Measurements from ENCODE around the gene RTEL1. TPM values are rescaled to one million over a fixed set of nuclear protein-coding genes. Genes with fewer than 3 reads are reported as not detected.
"Not testable (repeated sequence)": the region's sequence is repeated elsewhere in the genome, so short reads cannot be mapped to it uniquely, and the experiment has no call there.

Gene RTEL1
- polyA plus RNA-seq, 3 donors: 7.3 to 16.1 (median 11.8) TPM

DNA sequence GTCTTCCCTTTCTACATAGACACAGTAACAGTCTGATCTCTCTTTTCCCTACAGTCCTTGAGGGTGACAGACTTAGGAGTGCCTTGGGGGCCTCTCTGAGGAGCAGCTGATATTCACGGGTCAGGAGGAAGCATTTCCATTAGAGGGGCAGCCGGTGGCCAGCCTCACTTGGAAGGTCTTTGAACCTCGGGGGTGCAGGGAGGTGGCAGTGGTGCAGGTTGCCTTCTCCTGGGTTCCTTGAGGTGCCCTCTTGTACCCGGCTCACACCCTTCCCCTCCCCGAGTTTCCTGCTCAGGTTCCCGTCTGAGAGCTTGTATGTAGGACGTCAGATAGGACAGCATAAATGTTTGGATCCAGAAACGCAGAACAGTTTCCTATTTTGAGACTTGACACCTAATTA is 2.5 kb downstream of the RTEL1 start:
- 76 to 91% (median 85%) methylated on average over 8 of the region's 8 CpGs for WGBS, 3 donors
- H3K27ac ChIP-seq (ENCODE audit: low read depth, low read length): no peak overlapping the region

DNA sequence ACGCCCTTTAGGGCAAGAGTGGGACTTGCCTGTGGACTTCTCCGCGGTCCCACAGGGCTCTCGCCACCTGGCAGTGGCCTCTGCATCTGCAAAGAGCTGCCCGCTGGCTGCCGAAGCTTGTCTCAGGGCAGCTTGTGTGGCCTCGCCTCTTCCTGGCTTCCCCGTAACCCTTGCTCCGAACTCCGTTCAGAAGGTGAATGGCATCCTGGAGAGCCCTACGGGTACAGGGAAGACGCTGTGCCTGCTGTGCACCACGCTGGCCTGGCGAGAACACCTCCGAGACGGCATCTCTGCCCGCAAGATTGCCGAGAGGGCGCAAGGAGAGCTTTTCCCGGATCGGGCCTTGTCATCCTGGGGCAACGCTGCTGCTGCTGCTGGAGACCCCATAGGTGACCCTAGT is 3.0 kb downstream of the RTEL1 start:
- 92 to 95% (median 95%) methylated on average over 22 of the region's 22 CpGs for WGBS, 3 donors
- no peak overlapping the region for H3K27ac ChIP-seq (ENCODE audit: low read depth, low read length)

- 89 to 94% (median 93%) methylated on average over 33 of the region's 33 CpGs for WGBS, 3 donors
- H3K27ac ChIP-seq (ENCODE audit: low read depth, low read length): no peak overlapping the region
These were observed 4.1 kb downstream of the RTEL1 start for GRCh38 chr20:63661959-63662812.

DNA sequence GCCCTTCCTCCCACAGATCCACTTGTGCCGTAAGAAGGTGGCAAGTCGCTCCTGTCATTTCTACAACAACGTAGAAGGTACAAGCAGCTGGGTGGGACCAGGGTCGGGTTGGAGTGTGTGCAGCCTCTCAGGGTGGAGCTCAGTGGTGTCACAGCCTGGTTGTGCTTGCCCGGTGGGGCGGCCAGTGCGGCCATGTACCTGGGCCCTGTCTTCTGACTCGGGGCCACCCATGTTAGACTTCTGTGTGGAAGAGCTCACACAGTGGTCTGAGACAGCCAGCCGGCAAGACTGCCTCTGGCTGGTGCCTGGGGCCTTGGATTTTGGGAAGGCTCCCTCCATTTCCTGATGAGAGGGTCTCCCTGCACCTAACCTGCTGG is 4.7 kb downstream of the RTEL1 start:
- 93 to 96% (median 94%) methylated on average over 9 of the region's 9 CpGs for WGBS, 3 donors
- no peak overlapping the region for H3K27ac ChIP-seq (ENCODE audit: low read depth, low read length)

DNA sequence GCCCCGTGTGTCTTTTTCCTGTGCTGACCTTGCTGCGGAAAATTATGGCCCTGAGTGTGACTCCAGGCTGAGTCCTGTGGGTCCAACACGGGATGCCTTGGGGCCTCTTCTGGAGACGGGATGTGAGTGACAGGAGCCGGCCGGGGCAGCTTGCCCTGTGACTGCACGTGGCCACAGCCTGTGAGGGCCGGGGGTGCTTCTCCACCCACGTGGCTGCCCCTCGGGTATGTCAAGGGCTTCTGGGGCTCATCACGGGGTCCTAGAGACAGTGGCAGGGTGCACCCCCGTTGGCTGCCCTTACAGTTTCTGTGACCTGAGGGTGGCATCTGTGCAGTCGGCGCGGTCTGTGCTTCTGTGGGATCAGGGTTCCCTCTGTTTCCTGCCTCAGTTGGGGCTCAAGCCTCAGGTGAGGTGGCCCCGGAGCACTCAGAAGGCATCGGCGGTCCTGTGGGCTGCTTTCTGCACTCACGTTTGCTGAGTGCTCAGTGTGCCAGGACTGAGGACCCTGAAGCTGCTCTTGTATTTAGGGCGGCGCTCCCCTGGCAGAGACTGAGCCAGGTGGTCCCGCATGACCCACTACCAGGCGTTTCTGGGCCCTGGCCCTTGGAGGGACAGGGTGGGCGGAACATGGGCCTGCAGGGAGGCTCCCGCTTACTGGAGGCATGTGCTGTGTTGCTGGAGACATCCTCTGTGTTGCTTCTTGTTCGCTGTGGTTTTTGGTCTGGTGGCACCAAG is 5.4 kb downstream of the RTEL1 start:
- no peak overlapping the region for H3K27ac ChIP-seq (ENCODE audit: low read depth, low read length)
- 92 to 93% (median 93%) methylated on average over 26 of the region's 26 CpGs for WGBS, 3 donors

- no peak overlapping the region for H3K27ac ChIP-seq (ENCODE audit: low read depth, low read length)
- 88 to 93% (median 92%) methylated on average over 20 to 22 of the region's 22 CpGs for WGBS, 3 donors
These were observed 6.2 kb downstream of the RTEL1 start for GRCh38 chr20:63664143-63664851.

- WGBS, 3 donors: 66 to 71% (median 70%) methylated on average over 15 to 18 of the region's 18 CpGs
- no peak overlapping the region for H3K27ac ChIP-seq (ENCODE audit: low read depth, low read length)
These were observed 6.9 kb downstream of the RTEL1 start for GRCh38 chr20:63664861-63665594.

DNA sequence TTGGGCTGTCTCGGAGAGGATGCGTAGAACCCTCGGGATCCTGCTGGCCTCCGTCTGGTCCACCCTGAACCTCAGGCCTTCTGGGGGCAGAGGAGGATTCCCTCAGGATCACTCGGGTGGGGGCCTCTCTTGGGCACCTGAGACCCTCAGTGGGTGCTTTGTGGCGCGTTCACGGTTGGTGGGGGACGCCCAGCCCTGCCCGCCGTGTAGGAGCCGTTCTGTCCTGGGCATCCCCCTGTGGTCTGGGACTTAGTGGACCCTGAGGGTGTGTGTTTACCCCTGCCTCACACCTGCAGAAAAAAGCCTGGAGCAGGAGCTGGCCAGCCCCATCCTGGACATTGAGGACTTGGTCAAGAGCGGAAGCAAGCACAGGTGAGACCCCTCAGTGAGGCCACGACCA is 7.6 kb downstream of the RTEL1 start:
- no peak overlapping the region for H3K27ac ChIP-seq (ENCODE audit: low read depth, low read length)
- WGBS, 3 donors: 89 to 94% (median 93%) methylated on average over 14 of the region's 14 CpGs

GRCh38 chr20:63667858-63668257 is 9.7 kb downstream of the RTEL1 start:
- no peak overlapping the region for H3K27ac ChIP-seq (ENCODE audit: low read depth, low read length)
- 94 to 96% (median 95%) methylated on average over 15 to 16 of the region's 16 CpGs for WGBS, 3 donors

DNA sequence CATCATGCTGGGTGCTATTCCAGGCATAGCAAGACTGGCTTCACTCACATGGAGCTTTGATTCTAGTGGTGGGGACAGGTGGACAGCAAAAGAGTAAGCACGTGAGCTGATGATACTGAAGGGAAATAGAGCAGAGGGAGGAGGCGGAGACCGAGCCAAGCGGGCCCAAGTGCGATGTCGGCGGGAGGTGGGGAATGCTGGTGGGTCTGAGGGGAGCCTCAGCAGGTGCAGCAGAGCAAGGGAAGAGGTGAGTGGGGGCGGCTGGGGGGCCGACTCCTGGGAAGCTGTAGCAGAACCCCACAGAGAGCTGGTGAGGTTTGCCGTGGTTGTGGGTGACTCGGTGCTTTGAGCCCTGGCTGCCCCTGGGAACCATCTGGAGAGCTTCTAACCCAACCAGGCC is 10.2 kb downstream of the RTEL1 start:
- WGBS, 3 donors: 90 to 98% (median 96%) methylated on average over 11 of the region's 11 CpGs

DNA sequence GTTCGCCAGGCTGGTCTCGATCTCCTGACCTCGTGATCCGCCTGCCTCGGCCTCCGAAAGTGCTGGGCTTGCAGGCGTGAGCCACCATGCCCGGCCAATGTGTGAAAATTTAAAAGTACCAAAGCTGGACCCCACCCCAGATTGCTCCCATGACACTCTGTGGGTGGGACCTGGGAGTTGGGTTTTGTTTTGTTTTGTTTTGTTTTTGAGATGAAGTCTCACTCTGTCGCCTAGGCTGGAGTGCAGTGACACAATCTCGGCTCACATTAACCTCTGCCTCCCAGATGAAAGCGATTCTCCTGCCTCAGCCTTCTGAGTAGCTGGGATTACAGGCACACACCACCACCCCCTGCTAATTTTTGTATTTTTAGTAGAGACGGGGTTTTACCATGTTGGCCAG is 13.6 kb downstream of the RTEL1 start:
- not testable (repeated sequence) for H3K27ac ChIP-seq (ENCODE audit: low read depth, low read length)
- 86 to 94% (median 94%) methylated on average over 12 of the region's 12 CpGs for WGBS, 3 donors

More for the DNA sequence above, 10.2 kb downstream of the RTEL1 start:
- H3K27ac ChIP-seq (ENCODE audit: low read depth, low read length): no peak overlapping the region

DNA sequence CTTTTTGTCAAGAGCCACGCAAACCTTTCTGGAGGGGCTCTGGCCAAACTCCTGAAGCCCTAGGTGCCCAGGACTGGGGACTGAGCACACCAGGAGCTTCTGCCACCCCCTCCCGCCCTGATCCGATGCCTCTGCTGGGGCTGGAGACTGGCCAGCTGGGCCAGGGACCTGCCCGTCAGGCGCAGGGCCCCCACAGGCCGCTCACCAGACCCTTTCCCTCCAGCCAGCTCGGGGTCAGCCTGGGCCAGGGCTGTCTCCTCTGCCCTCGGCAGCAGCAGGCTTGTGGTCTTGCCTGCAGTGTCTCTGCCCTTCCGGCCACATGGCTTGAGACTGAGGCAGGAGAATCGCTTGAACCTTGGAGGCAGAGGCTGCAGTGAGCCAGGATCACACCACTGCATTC is 14.6 kb downstream of the RTEL1 start:
- no peak overlapping the region for H3K27ac ChIP-seq (ENCODE audit: low read depth, low read length)
- 93 to 94% (median 93%) methylated on average over 8 to 10 of the region's 10 CpGs for WGBS, 3 donors

DNA sequence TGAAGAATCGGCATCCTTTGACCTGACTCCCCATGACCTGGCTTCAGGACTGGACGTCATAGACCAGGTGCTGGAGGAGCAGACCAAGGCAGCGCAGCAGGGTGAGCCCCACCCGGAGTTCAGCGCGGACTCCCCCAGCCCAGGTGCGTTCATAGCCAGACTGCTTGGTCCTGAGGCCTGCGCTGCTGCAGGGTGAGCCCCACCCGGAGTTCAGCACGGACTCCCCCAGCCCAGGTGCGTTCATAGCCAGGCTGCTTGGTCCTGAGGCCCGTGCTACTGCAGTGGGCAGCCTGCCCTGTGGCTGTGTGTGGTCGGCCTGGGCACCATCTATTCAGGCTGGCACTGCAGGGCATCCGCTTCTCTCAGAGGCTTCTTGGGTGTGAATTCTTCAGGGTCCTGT is 15.8 kb downstream of the RTEL1 start:
- WGBS, 3 donors: 89 to 98% (median 97%) methylated on average over 14 of the region's 14 CpGs
- no peak overlapping the region for H3K27ac ChIP-seq (ENCODE audit: low read depth, low read length)

DNA sequence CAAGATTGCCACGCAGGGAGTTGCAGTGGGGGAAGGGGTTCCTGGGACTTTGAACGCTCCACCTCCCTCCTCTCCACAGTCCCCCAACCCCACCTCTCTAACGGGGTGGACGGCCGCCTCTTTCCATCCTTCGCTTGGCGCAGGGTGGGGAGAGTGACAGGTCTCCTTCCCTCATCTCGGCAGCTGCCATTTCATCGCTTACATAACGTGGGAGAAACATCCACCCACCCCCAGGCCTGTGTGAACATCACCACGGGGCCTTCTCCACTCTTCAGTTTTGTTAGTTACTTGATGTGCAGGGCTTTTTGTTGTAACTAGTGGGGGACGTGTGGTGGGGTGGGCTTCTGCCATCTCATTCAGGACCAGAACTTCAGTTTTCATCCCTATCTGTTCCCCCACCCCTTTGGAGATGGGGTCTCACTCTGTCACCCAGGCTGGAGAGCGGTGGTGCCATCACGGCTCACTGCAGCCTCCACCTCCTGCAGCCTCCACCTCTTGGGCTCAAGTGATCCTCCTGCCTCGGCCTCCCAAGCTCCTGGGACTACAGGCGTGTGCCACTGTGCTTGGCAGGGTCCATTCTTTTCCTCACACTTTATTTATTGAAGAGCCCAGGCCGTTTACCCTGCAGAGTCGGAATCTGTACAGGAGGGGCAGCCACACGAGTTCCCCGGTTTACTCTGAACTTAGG is 17.7 kb downstream of the RTEL1 start:
- no peak overlapping the region for H3K27ac ChIP-seq (ENCODE audit: low read depth, low read length)

DNA sequence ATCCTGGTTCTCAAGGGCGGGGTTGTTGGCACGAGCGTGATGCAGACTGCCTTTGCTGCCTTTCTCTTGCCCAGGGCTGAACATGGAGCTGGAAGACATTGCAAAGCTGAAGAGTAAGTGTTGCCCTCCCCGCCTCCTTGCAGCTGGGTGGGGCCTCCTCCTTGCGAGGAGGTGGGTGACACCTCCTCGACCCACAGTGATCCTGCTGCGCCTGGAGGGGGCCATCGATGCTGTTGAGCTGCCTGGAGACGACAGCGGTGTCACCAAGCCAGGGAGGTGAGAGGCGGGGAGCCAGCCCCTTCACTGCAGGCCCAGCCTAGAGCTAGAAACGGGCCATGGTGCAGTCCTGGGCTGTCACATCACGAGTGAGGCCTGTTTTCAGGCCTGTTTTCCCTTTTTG is 20.0 kb downstream of the RTEL1 start:
- no peak overlapping the region for H3K27ac ChIP-seq (ENCODE audit: low read depth, low read length)
- 87 to 92% (median 89%) methylated on average over 13 of the region's 13 CpGs for WGBS, 3 donors

More for the DNA sequence above, 17.7 kb downstream of the RTEL1 start:
- WGBS, 3 donors: 91 to 96% (median 96%) methylated on average over 20 of the region's 20 CpGs

- 85 to 91% (median 89%) methylated on average over 37 to 38 of the region's 38 CpGs for WGBS, 3 donors
- no peak overlapping the region for H3K27ac ChIP-seq (ENCODE audit: low read depth, low read length)
These were observed 20.8 kb downstream of the RTEL1 start for GRCh38 chr20:63678667-63679465.

GRCh38 chr20:63679799-63680305 is 21.7 kb downstream of the RTEL1 start:
- WGBS, 3 donors: 93 to 95% (median 94%) methylated on average over 19 of the region's 19 CpGs
- no peak overlapping the region for H3K27ac ChIP-seq (ENCODE audit: low read depth, low read length)

Measured in adipose tissue (tissue), 3 donors.